ENCODE results near the gene LMF1.

- TF ChIP-seq SUZ12 (IDR thresholded peaks at IDR 0.05; ENCODE audit: extremely low read depth, insufficient read depth, insufficient read length) (no peak), ZNF274 (IDR thresholded peaks at IDR 0.05; ENCODE audit: low read depth, low read length) (no peak)
Observed at GRCh38 chr16:822909-823297, 147.9 kb downstream of the LMF1 start.
